ENCODE measurements around the gene SLC43A1.

DNA sequence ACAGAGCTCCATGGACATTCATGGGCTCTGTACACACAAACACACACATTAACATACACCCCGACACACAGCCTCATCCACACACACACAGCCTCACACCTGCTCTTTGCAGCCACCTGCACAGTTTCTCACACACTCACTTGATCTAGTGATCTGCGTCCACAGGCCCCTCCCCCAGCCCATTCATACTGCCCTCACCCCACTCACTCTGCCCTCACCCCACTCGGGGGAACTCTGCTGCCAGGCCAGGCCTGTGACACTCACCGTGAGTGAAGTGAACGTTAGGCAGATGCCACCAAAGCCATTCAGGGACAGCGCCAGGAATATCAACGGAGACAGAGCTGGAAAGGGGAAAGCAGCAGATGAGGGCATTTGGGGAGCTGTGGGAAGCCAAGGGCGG is 15.0 kb downstream of the SLC43A1 start:
- TF ChIP-seq, protein P1, sequence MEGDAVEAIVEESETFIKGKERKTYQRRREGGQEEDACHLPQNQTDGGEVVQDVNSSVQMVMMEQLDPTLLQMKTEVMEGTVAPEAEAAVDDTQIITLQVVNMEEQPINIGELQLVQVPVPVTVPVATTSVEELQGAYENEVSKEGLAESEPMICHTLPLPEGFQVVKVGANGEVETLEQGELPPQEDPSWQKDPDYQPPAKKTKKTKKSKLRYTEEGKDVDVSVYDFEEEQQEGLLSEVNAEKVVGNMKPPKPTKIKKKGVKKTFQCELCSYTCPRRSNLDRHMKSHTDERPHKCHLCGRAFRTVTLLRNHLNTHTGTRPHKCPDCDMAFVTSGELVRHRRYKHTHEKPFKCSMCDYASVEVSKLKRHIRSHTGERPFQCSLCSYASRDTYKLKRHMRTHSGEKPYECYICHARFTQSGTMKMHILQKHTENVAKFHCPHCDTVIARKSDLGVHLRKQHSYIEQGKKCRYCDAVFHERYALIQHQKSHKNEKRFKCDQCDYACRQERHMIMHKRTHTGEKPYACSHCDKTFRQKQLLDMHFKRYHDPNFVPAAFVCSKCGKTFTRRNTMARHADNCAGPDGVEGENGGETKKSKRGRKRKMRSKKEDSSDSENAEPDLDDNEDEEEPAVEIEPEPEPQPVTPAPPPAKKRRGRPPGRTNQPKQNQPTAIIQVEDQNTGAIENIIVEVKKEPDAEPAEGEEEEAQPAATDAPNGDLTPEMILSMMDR (conservative IDR thresholded peaks at IDR 0.05; ENCODE audit: low read depth in 2 of 2) = no peak
- TF ChIP-seq EZH2 (IDR thresholded peaks at IDR 0.05; ENCODE audit: low read depth, unreplicated experiment) = no peak
- no peak for TF ChIP-seq CREB1 (CRISPR knock-in tag; IDR thresholded peaks at IDR 0.05; ENCODE audit: low read depth)
- TF ChIP-seq, protein P2, sequence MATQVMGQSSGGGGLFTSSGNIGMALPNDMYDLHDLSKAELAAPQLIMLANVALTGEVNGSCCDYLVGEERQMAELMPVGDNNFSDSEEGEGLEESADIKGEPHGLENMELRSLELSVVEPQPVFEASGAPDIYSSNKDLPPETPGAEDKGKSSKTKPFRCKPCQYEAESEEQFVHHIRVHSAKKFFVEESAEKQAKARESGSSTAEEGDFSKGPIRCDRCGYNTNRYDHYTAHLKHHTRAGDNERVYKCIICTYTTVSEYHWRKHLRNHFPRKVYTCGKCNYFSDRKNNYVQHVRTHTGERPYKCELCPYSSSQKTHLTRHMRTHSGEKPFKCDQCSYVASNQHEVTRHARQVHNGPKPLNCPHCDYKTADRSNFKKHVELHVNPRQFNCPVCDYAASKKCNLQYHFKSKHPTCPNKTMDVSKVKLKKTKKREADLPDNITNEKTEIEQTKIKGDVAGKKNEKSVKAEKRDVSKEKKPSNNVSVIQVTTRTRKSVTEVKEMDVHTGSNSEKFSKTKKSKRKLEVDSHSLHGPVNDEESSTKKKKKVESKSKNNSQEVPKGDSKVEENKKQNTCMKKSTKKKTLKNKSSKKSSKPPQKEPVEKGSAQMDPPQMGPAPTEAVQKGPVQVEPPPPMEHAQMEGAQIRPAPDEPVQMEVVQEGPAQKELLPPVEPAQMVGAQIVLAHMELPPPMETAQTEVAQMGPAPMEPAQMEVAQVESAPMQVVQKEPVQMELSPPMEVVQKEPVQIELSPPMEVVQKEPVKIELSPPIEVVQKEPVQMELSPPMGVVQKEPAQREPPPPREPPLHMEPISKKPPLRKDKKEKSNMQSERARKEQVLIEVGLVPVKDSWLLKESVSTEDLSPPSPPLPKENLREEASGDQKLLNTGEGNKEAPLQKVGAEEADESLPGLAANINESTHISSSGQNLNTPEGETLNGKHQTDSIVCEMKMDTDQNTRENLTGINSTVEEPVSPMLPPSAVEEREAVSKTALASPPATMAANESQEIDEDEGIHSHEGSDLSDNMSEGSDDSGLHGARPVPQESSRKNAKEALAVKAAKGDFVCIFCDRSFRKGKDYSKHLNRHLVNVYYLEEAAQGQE (IDR thresholded peaks at IDR 0.05; ENCODE audit: unreplicated experiment) = no peak
- no peak for TF ChIP-seq POLR2AphosphoS5 (IDR thresholded peaks at IDR 0.05; ENCODE audit: low read depth)
- no peak for TF ChIP-seq STAT1 (IDR thresholded peaks at IDR 0.05; ENCODE audit: unreplicated experiment)
